GM10248 (cell line): ENCODE results near the gene ADGRV1.

Experiments used
- CTCF ChIA-PET: fragments of 300-600 bp; sonication (Branson Sonifier 250); formaldehyde crosslinking; extraction: SDS; loops from one replicate; lab custom pipeline; 2021; ENCODE audit warnings: antibody characterized with exemption; lab: Yijun Ruan, JAX
- POLR2A ChIA-PET: fragments of 350-650 bp; sonication (Branson Sonifier 250); formaldehyde crosslinking; extraction: SDS; loops from one replicate; lab custom pipeline; 2020; ENCODE audit warnings: antibody characterized with exemption; lab: Yijun Ruan, JAX
- DNase-seq: peaks from one replicate; pipeline ENCODE4 v3.0.0; 2012; ENCODE audit errors: extremely low spot score
- TF ChIP-seq, protein P1 (sequence below): IDR thresholded peaks from 2 replicates; pipeline ENCODE4 v1.5.1; 2012; ENCODE audit warnings: mild to moderate bottlenecking, low read depth; ENCODE audit errors: extremely low read depth, missing control alignments, control extremely low read depth

Gene ADGRV1

DNA sequence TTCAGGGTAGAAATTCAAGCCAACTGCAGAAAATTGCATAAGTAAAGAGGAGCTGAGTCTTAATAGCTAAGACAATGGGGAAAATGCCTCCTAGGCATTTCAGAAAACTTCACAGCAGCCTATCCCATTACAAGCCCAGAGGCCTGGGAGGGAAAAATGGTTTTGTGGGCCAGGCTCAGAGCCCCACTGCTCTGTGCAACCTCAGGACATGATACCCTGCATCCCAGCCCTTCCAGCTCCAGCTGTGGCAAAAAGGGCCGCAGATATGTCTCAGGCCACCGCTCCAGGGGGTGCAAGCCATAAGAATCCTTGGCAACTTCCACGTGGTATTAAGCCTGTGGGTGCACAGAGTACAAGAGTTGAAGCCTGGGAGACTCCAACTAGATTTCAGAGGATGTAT is 437.5 kb downstream of the ADGRV1 start:
- CTCF ChIA-PET, result no interaction called here
- TF ChIP-seq, protein P1, sequence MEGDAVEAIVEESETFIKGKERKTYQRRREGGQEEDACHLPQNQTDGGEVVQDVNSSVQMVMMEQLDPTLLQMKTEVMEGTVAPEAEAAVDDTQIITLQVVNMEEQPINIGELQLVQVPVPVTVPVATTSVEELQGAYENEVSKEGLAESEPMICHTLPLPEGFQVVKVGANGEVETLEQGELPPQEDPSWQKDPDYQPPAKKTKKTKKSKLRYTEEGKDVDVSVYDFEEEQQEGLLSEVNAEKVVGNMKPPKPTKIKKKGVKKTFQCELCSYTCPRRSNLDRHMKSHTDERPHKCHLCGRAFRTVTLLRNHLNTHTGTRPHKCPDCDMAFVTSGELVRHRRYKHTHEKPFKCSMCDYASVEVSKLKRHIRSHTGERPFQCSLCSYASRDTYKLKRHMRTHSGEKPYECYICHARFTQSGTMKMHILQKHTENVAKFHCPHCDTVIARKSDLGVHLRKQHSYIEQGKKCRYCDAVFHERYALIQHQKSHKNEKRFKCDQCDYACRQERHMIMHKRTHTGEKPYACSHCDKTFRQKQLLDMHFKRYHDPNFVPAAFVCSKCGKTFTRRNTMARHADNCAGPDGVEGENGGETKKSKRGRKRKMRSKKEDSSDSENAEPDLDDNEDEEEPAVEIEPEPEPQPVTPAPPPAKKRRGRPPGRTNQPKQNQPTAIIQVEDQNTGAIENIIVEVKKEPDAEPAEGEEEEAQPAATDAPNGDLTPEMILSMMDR, result no peak
- no peak for DNase-seq
- POLR2A ChIA-PET, result no interaction called here

DNA sequence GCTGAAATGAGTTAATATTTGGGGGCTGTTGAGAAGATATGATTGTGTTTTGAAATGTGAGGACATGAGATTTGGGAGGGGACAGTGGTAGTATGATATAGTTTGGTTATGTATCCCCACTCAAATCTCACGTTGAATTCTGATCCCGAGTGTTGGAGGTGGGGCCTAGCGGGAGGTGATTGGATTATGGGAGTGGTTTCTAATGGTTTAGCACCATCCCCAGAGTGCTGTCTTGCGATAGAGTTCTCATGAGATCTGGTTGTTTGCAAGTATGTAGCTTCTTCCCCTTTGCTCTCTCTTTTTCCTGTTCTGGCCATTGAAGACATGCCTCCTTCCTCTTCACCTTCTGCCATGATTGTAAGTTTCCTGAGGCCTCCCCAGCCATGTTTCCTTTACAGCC is 438.5 kb downstream of the ADGRV1 start:
- POLR2A ChIA-PET, result no interaction called here
- TF ChIP-seq, protein P1, result no peak
- DNase-seq, result no peak
- CTCF ChIA-PET, result interaction anchor here (0.7 to 1.3 kb wide), 2 partner anchors 11 to 65 kb away, joined by 3 to 4 read pairs; no protein-coding TSS in a partner anchor

DNA sequence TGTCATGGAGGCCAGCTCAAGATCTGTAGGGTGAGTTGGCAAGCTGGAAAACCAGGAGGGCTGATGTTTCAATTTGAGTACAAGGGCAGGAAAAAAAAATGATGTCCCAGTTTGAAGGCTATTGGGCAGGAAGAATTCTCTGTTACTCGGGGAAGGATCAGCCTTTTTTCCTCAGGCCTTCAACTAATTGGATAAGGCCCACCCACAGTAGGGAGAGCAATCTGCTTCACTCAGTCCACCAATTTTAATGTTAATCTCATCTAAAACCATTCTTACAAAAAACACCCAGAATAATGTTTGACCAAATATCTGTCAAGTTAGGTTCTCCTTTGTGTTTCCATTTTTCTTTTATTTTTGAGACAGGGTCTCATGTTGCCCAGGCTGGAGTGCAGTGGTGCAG is 442.1 kb downstream of the ADGRV1 start:
- no peak for DNase-seq
- POLR2A ChIA-PET, result no interaction called here
- TF ChIP-seq, protein P1, result no peak
- CTCF ChIA-PET, result interaction anchor here (1.4 kb wide), 1 partner anchor 13 kb away, joined by 3 read pairs; no protein-coding TSS in a partner anchor

DNA sequence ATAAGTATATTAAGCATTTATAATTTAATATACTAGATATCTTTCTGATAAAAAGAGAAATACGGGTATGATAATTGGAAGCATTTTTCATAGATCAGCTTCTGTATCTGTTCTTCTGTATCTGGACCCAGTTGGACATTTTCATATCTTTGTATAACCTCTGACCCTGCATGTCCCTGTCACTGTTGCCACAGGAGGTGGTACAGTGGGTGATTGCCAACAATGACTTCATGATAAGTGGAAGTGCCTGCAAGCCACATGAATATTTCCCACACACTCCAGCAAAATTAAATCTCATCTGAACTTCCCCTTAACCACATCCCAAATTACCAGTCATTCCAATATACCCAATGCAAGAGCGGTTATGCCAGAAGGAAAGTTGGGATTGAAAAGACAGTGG is 448.1 kb downstream of the ADGRV1 start:
- POLR2A ChIA-PET, result no interaction called here
- DNase-seq, result no peak
- TF ChIP-seq, protein P1, result no peak
- CTCF ChIA-PET, result interaction anchor here (0.8 kb wide), 1 partner anchor 20 kb away, joined by 3 read pairs; no protein-coding TSS in a partner anchor

DNA sequence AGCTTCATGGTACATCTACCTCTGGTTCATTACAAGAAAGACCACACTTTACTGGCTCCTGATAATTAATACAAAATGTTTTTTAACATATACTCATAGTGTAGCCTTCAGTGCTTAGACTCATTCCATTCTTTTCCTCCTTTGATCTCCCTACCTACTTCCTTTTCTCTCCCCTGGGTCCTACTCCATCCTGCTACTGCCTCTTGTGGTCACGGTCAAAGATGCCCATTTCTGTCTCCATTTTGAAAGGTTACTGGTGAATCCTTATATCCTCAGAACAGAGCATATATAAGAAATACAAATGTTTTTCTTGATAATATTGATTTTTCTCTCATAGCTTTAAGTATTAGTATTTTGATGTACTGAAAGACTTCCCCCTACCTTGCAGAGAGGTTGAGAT is 448.7 kb downstream of the ADGRV1 start:
- CTCF ChIA-PET, result interaction anchor here (0.8 kb wide), 1 partner anchor 20 kb away, joined by 3 read pairs; no protein-coding TSS in a partner anchor

DNA sequence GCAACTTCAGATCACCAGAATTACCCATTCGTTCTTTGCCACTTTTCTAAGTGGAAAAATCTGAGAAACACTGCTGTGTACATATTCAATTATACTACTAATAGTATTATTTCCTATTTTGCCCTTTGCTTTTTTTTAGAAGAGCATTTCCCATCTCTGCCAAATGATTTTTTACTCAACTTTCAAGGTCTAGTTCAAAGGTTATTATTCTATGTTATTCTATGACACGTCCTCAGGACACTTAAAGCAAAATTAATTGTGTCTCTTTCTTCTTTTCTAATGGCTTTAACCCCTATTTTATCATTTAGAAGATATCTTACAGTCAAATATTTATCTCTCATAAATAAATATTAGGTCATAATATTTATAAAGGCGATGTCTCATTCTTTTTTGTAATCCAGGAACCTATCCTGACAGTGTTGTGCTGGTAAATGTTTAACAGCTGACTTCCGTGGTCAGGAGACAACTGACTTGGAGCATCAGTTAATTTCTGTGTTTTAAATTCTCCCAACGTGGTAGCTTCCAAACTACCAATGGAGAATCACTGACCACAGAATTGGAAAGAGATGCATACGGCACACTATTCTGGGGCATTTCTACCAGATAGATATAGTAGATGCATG is 449.3 kb downstream of the ADGRV1 start:
- ChIA-PET POLR2A (no interaction called here), CTCF (interaction anchor here (0.8 to 1.0 kb wide), 2 partner anchors 10 to 19 kb away, joined by 3 read pairs; no protein-coding TSS in a partner anchor)
- TF ChIP-seq, protein P1, result no peak
- no peak for DNase-seq

More for the DNA sequence above, 448.7 kb downstream of the ADGRV1 start:
- POLR2A ChIA-PET, result no interaction called here
- TF ChIP-seq, protein P1, result no peak
- no peak for DNase-seq

DNA sequence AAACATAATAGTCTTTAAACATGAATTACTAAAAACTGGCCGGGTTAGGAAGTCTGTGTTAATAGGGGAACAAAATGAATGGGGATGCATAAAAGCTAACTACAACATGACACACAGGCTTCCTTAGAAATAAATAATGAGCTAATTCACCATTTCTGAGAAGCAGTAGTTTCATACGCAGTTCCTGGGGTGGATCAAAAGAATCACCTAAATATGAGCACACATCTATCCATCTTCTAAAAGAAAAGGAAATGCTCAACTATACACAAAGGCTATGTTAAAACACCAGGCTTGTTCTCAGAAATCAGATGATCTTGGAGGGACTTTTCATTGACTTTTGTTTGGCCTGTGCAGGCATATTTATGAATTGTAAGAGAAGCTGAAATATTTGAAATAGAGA is 451.5 kb downstream of the ADGRV1 start:
- CTCF ChIA-PET, result interaction anchor here (0.8 to 1.5 kb wide), 2 partner anchors 10 to 15 kb away, joined by 3 read pairs; no protein-coding TSS in a partner anchor
- TF ChIP-seq, protein P1, result no peak
- POLR2A ChIA-PET, result no interaction called here
- no peak for DNase-seq
